ENCODE results near the gene CDH4.

CDH4 gene

GRCh38 chr20:61514396-61514795, 262.3 kb downstream of the CDH4 start:
- DNase-seq: no peak

- no peak for DNase-seq
These were observed 262.9 kb downstream of the CDH4 start for GRCh38 chr20:61514805-61515505.

GRCh38 chr20:61515922-61516321, 263.9 kb downstream of the CDH4 start:
- DNase-seq: no peak

- DNase-seq: no peak
These were observed 264.5 kb downstream of the CDH4 start for GRCh38 chr20:61516346-61517208.

- DNase-seq: no peak
These were observed 265.4 kb downstream of the CDH4 start for GRCh38 chr20:61517419-61517818.

GRCh38 chr20:61518424-61518951, 266.4 kb downstream of the CDH4 start:
- DNase-seq: no peak

- no peak for DNase-seq
These were observed 267.4 kb downstream of the CDH4 start for GRCh38 chr20:61519488-61519887.

- DNase-seq: no peak
These were observed 268.2 kb downstream of the CDH4 start for GRCh38 chr20:61520076-61520892.

GRCh38 chr20:61520893-61521460, 268.9 kb downstream of the CDH4 start:
- DNase-seq: no peak

GRCh38 chr20:61521687-61522420, 269.8 kb downstream of the CDH4 start:
- DNase-seq: no peak

GRCh38 chr20:61522498-61523090, 270.5 kb downstream of the CDH4 start:
- no peak for DNase-seq

- no peak for DNase-seq
These were observed 271.1 kb downstream of the CDH4 start for GRCh38 chr20:61523145-61523544.

GRCh38 chr20:61524951-61525666, 273.0 kb downstream of the CDH4 start:
- peak in 3 of 56 donors; percentile 5 to 34 (median 23) for DNase-seq

GRCh38 chr20:61525781-61526431, 273.8 kb downstream of the CDH4 start:
- DNase-seq: no peak

GRCh38 chr20:61526907-61527306, 274.8 kb downstream of the CDH4 start:
- DNase-seq: no peak

GRCh38 chr20:61527626-61528025, 275.6 kb downstream of the CDH4 start:
- no peak for DNase-seq

GRCh38 chr20:61528591-61528990, 276.5 kb downstream of the CDH4 start:
- DNase-seq: no peak

- DNase-seq: no peak
These were observed 277.3 kb downstream of the CDH4 start for GRCh38 chr20:61529354-61529753.
